Suprapubic skin (tissue), 3 donors: Measurements from ENCODE around the gene ALOX15B.

Experiments
- CTCF ChIP-seq, 2 donors: fragments of 200-600 bp in 1 of 2; fragments of 450-650 bp in 1 of 2; sonication (generic) in 1 of 2; IDR thresholded peaks; one replicate each; pipeline ENCODE4 v1.5.1; 2016 to 2019; ENCODE audit warnings: antibody characterized with exemption in 2 of 2, mild to moderate bottlenecking in 1 of 2, moderate library complexity in 1 of 2
- POLR2A ChIP-seq, 2 donors: fragments of 450-650 bp; IDR thresholded peaks; one replicate each; pipeline ENCODE4 v1.6.1; 2017; ENCODE audit warnings: antibody characterized with exemption in 2 of 2, mild to moderate bottlenecking in 2 of 2, moderate library complexity in 2 of 2

GRCh38 chr17:8075081-8075480 lies 36.2 kb downstream of the ALOX15B start:
- TF ChIP-seq CTCF (IDR thresholded peaks at IDR 0.05) (no peak), POLR2A (IDR thresholded peaks at IDR 0.05) (no peak)
